Upper lobe of left lung (tissue), 6 donors: ENCODE measurements around the gene ZNF736. TPM values are rescaled to one million over a fixed set of nuclear protein-coding genes. Genes with fewer than 3 reads are reported as not detected.

ENCODE experiments used
- ATAC-seq, 2 donors: fragments of 200-7000 bp; cut with Tn5 transposase; one replicate each; pipeline ENCODE4 v1.9.1; 2022; ENCODE audit warnings: mild to moderate bottlenecking in 2 of 2, moderate library complexity in 2 of 2; ENCODE audit not compliant: low FRiP score in 2 of 2
- DNase-seq, 2 donors: peaks; one replicate each; pipeline ENCODE4 v3.0.0-alpha.2; 2019 to 2020
- H3K27ac ChIP-seq, 4 donors: fragments of 200-600 bp; sonication (generic); one replicate each; pipeline ENCODE4 v1.5.1; 2016 to 2019
- H3K27me3 ChIP-seq, 4 donors: fragments of 200-600 bp; sonication (generic); one replicate each; pipeline ENCODE4 v1.5.1; 2017 to 2019
- H3K36me3 ChIP-seq, 4 donors: fragments of 200-600 bp; sonication (generic); one replicate each; pipeline ENCODE4 v1.5.1; 2016 to 2019
- H3K4me1 ChIP-seq, 4 donors: fragments of 200-600 bp; sonication (generic); one replicate each; pipeline ENCODE4 v1.5.1; 2018 to 2019
- H3K4me3 ChIP-seq, 4 donors: fragments of 200-600 bp; sonication (generic); one replicate each; pipeline ENCODE4 v1.5.1; 2017 to 2019; ENCODE audit warnings: mild to moderate bottlenecking in 2 of 4, moderate library complexity in 1 of 4
- H3K9me3 ChIP-seq, 4 donors: fragments of 200-600 bp; sonication (generic); one replicate each; pipeline ENCODE4 v1.5.1; 2018 to 2019
- CTCF ChIP-seq, 6 experiments: fragments of 450-650 bp in 4 of 6; fragments of 200-600 bp in 2 of 6; sonication (generic) in 2 of 6; IDR thresholded peaks; one replicate each; pipeline ENCODE4 v1.5.1; 2016 to 2019; ENCODE audit warnings: antibody characterized with exemption in 6 of 6
- EP300 ChIP-seq, 4 donors: sonication (generic); formaldehyde crosslinking; IDR thresholded peaks; one replicate each; pipeline ENCODE4 v1.5.1; 2017; ENCODE audit warnings: antibody characterized with exemption in 4 of 4, control low read depth in 2 of 4
- POLR2A ChIP-seq, 4 donors: fragments of 450-650 bp; IDR thresholded peaks; one replicate each; pipeline ENCODE4 v1.5.1; 2016 to 2017; ENCODE audit warnings: antibody characterized with exemption in 4 of 4, mild to moderate bottlenecking in 2 of 4
- POLR2AphosphoS5 ChIP-seq, 2 donors: sonication (generic); formaldehyde crosslinking; IDR thresholded peaks; one replicate each; pipeline ENCODE4 v1.5.1; 2017; ENCODE audit warnings: antibody characterized with exemption in 2 of 2
- WGBS, 2 donors: methylation state at CpG; one replicate each; pipeline ENCODE4 v1.1.5; 2017 to 2018; 5-methylcytosine and 5-hydroxymethylcytosine counted together
- total RNA-seq, 6 donors: library from RNA; depleted of rRNA in 4 of 6; stranded (reverse); fragments of >200 nt in 4 of 6; gene quantifications; one replicate each; pipeline versions ENCODE4 v1.1.0 to v1.2.1, GENCODE V29; 2016 to 2021
- donor health status: DM: no; HTN: no; CAD: no; lungs with moderate emphysema.
- donor health status: DM: no; HTN: yes; CAD: no; lungs with severe emphysema.

Gene ZNF736
- total RNA-seq, 6 donors from 2014 or later, result 8.5 to 21.0 (median 13.7) TPM

GRCh38 chr7:64359543-64359942 is 45.8 kb downstream of the ZNF736 start:
- H3K36me3 ChIP-seq, result no peaks in the 10 kb centered on the region
- 84 to 90% methylated on average over 2 of the region's 2 CpGs for WGBS, 2 donors
- no peaks in the 10 kb centered on the region for H3K27me3 ChIP-seq
- no peak overlapping the region for H3K4me3 ChIP-seq
- ATAC-seq, result no peak
- H3K4me1 ChIP-seq, result no peaks in the 10 kb centered on the region
- DNase-seq, result no peak
- peaks cover 37 to 88% (median 71%) of the 10 kb centered on the region in 4 donors for H3K9me3 ChIP-seq
- no peak for TF ChIP-seq POLR2AphosphoS5 (IDR thresholded peaks at IDR 0.05)
- TF ChIP-seq POLR2A (IDR thresholded peaks at IDR 0.05), result no peak
- no peak for TF ChIP-seq EP300 (IDR thresholded peaks at IDR 0.05)
- TF ChIP-seq CTCF (IDR thresholded peaks at IDR 0.05), result no peak
- H3K27ac ChIP-seq, result no peak overlapping the region

- Histone ChIP-seq H3K36me3 (no peaks in the 10 kb centered on the region), H3K27ac (no peak overlapping the region), H3K4me1 (no peaks in the 10 kb centered on the region), H3K9me3 (peaks cover 0 to 45% (median 23%) of the 10 kb centered on the region in 4 donors), H3K27me3 (no peaks in the 10 kb centered on the region), H3K4me3 (no peak overlapping the region)
- no peak for ATAC-seq
- WGBS, 2 donors, result 82 to 90% methylated on average over 2 of the region's 2 CpGs
- TF ChIP-seq POLR2A (IDR thresholded peaks at IDR 0.05) (no peak), CTCF (IDR thresholded peaks at IDR 0.05) (no peak), POLR2AphosphoS5 (IDR thresholded peaks at IDR 0.05) (no peak), EP300 (IDR thresholded peaks at IDR 0.05) (no peak)
- no peak for DNase-seq
These were observed 57.4 kb downstream of the ZNF736 start for GRCh38 chr7:64371116-64371515.

- Histone ChIP-seq H3K4me1 (no peaks in the 10 kb centered on the region), H3K36me3 (no peaks in the 10 kb centered on the region), H3K9me3 (peaks cover 0 to 34% (median 11%) of the 10 kb centered on the region in 4 donors), H3K27me3 (no peaks in the 10 kb centered on the region), H3K4me3 (no peak overlapping the region), H3K27ac (no peak overlapping the region)
- WGBS, 2 donors, result 76 to 88% methylated on average over 2 of the region's 2 CpGs
- ATAC-seq (no peak), DNase-seq (no peak)
- no peak for TF ChIP-seq CTCF (IDR thresholded peaks at IDR 0.05)
- TF ChIP-seq POLR2AphosphoS5 (IDR thresholded peaks at IDR 0.05), result no peak
- TF ChIP-seq EP300 (IDR thresholded peaks at IDR 0.05), result no peak
- TF ChIP-seq POLR2A (IDR thresholded peaks at IDR 0.05), result no peak
These were observed 59.3 kb downstream of the ZNF736 start for GRCh38 chr7:64373017-64373416.

- H3K27ac ChIP-seq, result no peak overlapping the region
- TF ChIP-seq POLR2AphosphoS5 (IDR thresholded peaks at IDR 0.05), result no peak
- no peak for TF ChIP-seq POLR2A (IDR thresholded peaks at IDR 0.05)
- no peak for TF ChIP-seq EP300 (IDR thresholded peaks at IDR 0.05)
- TF ChIP-seq CTCF (IDR thresholded peaks at IDR 0.05), result no peak
- peaks cover 0 to 16% (median 0%) of the 10 kb centered on the region in 4 donors for H3K9me3 ChIP-seq
- H3K4me3 ChIP-seq, result no peak overlapping the region
- ATAC-seq (no peak), DNase-seq (no peak)
- no peaks in the 10 kb centered on the region for H3K4me1 ChIP-seq
- no peaks in the 10 kb centered on the region for H3K36me3 ChIP-seq
- no peaks in the 10 kb centered on the region for H3K27me3 ChIP-seq
These were observed 86.6 kb downstream of the ZNF736 start for GRCh38 chr7:64400401-64400800.

Other genes with a start within 250 kb of the ZNF736 start
- not detected for gene ZNF735, start 106.8 kb upstream of the ZNF736 start, total RNA-seq
- not detected for gene ZNF679, start 85.5 kb upstream of the ZNF736 start, total RNA-seq
- 10 to 100 TPM in 4 of 6 donors, 1 to 10 TPM in 2; 4.0 to 20.3 (median 11.7) TPM for gene ZNF680, start 249.1 kb downstream of the ZNF736 start, total RNA-seq